Measurements from ENCODE around the gene DNAH17. TPM values are rescaled to one million over a fixed set of nuclear protein-coding genes. Genes with fewer than 3 reads are reported as not detected.

The DNAH17 gene
- total and polyA plus RNA-seq, 2 of the 13 experiments (the other 11 are each of a cell fraction or from before 2014, with no cell fraction given), result 0.86 to 1.6 TPM

- TF ChIP-seq FOXP4 (CRISPR knock-in tag; IDR thresholded peaks at IDR 0.05), result 0 out of 2 replicates have a peak, but pooled peaks have one; percentile 36
- no peak for TF ChIP-seq RNF2 (conservative IDR thresholded peaks at IDR 0.05; ENCODE audit: low read depth)
- TF ChIP-seq HBP1 (CRISPR knock-in tag; IDR thresholded peaks at IDR 0.05; ENCODE audit: low read depth), result no peak
- TF ChIP-seq ARID5B (CRISPR knock-in tag; IDR thresholded peaks at IDR 0.05), result peak; percentile 53
- no peak for TF ChIP-seq ZNF24 (IDR thresholded peaks at IDR 0.05)
- TF ChIP-seq TEAD3 (CRISPR knock-in tag; optimal IDR thresholded peaks at IDR 0.05; ENCODE audit: borderline replicate concordance), result peak; percentile 92
- TF ChIP-seq MATR3 (CRISPR knock-in tag; IDR thresholded peaks at IDR 0.05), result no peak
- no peak for TF ChIP-seq ZNF710 (CRISPR knock-in tag; IDR thresholded peaks at IDR 0.05; ENCODE audit: borderline replicate concordance)
- TF ChIP-seq TBX3 (IDR thresholded peaks at IDR 0.05; ENCODE audit: borderline replicate concordance), result no peak
- no peak for TF ChIP-seq ZFP36L1 (CRISPR knock-in tag; IDR thresholded peaks at IDR 0.05)
- no peak for TF ChIP-seq MNT (IDR thresholded peaks at IDR 0.05)
- no peak for TF ChIP-seq STAT5B (CRISPR knock-in tag; IDR thresholded peaks at IDR 0.05)
- TF ChIP-seq ZNF33A (CRISPR knock-in tag; IDR thresholded peaks at IDR 0.05; ENCODE audit: borderline replicate concordance), result no peak
- peak; percentile 70 for TF ChIP-seq FOSL2 (CRISPR knock-in tag; IDR thresholded peaks at IDR 0.05)
- no peak for TF ChIP-seq TBP (CRISPR knock-in tag; IDR thresholded peaks at IDR 0.05)
- no peak for TF ChIP-seq ZNF329 (CRISPR knock-in tag; IDR thresholded peaks at IDR 0.05; ENCODE audit: low read depth)
- no peak for TF ChIP-seq E2F1 (CRISPR knock-in tag; IDR thresholded peaks at IDR 0.05)
- TF ChIP-seq ISX (CRISPR knock-in tag; conservative IDR thresholded peaks at IDR 0.05), result no peak
Observed at GRCh38 chr17:78476973-78477372, 100.2 kb downstream of the DNAH17 start (continued).

All from HepG2 (cell line).